Stomach smooth muscle (tissue), 2 donors: ENCODE results near the gene KLHL8.

ENCODE experiments used
- H3K27ac ChIP-seq: one replicate; pipeline ENCODE4 v1.7.0; 2013; ENCODE audit warnings: mild to moderate bottlenecking, low read length, inconsistent platforms
- H3K27me3 ChIP-seq, 2 donors: one replicate each; pipeline ENCODE4 v1.7.0; 2013; ENCODE audit warnings: low read length in 2 of 2; ENCODE audit not compliant: insufficient read depth in 2 of 2, control insufficient read depth in 1 of 2
- H3K36me3 ChIP-seq, 2 donors: one replicate each; pipeline ENCODE4 v1.7.0; 2013; ENCODE audit warnings: low read length in 2 of 2; ENCODE audit not compliant: control insufficient read depth in 2 of 2, insufficient read depth in 2 of 2
- H3K4me1 ChIP-seq: one replicate; pipeline ENCODE4 v1.7.0; 2013; ENCODE audit warnings: low read length; ENCODE audit not compliant: control insufficient read depth, insufficient read depth
- H3K4me3 ChIP-seq, 2 donors: one replicate each; pipeline ENCODE4 v1.7.0; 2013; ENCODE audit warnings: low read length in 2 of 2
- H3K9ac ChIP-seq, 2 donors: one replicate each; pipeline ENCODE4 v1.7.0; 2013; ENCODE audit warnings: low read length in 2 of 2, mild to moderate bottlenecking in 1 of 2
- H3K9me3 ChIP-seq, 2 donors: one replicate each; pipeline ENCODE4 v1.7.0; 2013; ENCODE audit warnings: low read length in 2 of 2; ENCODE audit not compliant: control insufficient read depth in 2 of 2
- donor health status: healthy.
- donor health status: Pancreatic carcinoma.

Gene KLHL8

DNA sequence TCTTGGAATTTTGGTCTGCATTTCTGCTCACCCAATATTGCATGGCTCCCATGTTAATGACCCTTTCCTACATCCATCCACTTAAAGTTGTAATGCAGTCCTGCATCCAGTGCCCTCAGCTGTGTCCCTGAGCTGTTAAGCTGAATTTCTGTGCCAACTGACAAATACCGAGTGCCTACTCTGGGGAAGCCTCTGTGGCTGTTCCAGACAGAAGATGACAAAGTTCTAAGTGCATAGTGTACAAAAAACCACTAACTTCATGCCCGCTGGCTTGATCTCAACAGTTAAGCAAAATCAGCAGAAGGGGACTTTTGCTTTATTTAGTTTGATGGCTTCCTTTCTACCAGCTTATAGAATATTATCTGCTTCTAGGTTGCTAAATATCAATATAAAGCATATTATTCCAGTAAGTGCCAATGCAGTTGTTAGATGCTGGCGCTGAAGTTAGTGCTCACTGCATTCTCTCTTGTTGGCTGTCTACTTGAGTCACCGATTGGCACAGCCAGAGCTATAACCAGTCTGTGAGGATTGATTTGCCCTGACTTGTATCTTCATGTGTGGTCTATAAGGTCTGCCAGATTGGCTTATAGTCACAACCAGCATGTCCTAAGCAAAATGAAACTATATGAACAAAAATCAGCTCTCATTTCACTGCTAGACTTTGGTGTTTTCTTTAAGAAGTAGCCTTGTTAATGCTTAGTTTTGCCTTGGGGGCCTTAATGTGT, 98.9 kb downstream of the KLHL8 start:
- no peaks in the 10 kb centered on the region for H3K27me3 ChIP-seq
- no peaks in the 10 kb centered on the region for H3K9me3 ChIP-seq
- H3K4me1 ChIP-seq, result peaks cover 57% of the 10 kb centered on the region
- peak overlapping the region; percentile 58 to 65 for H3K9ac ChIP-seq
- peak overlapping the region; percentile 39 to 76 for H3K4me3 ChIP-seq
- peak overlapping the region; percentile 97 for H3K27ac ChIP-seq
- peaks cover 13 to 20% of the 10 kb centered on the region in 2 donors for H3K36me3 ChIP-seq

DNA sequence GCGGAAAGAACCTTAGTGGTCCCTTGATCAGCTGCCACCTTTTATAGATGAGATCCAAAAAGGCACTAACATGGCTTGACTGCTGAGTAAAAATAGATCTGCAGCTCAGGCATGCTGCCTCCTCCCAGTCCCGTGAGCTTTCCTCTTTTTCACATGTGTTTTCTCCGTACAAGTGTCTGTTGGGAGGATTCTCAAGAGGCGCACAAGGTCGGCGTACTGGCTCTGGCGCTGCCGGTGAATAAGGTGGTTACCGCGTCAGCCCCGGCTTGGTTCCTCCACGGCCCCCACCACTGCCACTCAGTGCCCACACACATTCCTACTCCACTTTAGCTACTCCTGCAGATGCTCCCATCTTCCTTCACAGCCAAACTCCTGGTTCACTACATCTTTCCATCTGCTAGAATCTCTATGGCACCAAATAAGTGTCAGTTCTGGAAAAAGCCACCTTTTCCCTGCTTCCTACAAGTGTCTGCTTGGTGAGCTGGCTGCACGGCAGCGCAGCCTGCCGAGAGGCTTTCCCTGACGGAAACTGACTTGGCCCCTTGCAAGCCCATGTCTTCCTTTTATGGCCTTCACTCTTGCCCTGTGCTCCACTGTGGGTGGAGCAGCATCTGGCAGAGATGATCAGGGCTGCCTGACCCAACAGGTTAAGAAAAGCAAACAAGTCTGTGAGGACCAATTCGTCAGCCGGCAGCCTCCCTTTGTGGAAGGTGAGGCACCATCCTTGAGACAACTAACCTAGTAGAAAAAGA, 99.8 kb downstream of the KLHL8 start:
- Histone ChIP-seq H3K36me3 (peaks cover 9 to 16% of the 10 kb centered on the region in 2 donors), H3K4me1 (peaks cover 58% of the 10 kb centered on the region), H3K4me3 (peak overlapping the region; percentile 39 to 76), H3K9me3 (no peaks in the 10 kb centered on the region), H3K9ac (peak overlapping the region; percentile 65 to 80), H3K27ac (peak overlapping the region; percentile 97), H3K27me3 (no peaks in the 10 kb centered on the region)

DNA sequence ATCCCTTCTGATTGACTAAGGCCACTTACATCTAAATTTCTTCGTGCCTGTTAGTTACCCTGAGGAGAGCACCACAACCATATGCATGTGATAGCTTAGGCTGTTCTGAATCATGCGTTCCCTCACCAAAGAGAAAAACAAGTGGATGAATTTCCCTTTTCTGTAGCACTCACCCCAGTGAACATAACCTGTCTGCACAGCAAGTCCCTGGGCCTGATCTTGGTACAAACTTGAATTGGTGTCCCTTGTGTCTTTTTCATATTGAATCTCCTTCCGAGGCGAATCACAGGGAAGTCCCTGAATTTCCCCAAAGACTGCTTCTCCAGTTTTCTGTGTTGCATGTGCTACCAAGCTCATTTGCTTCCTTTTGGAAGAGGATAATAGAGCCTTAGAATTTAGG, 100.4 kb downstream of the KLHL8 start:
- Histone ChIP-seq H3K27me3 (no peaks in the 10 kb centered on the region), H3K9me3 (no peaks in the 10 kb centered on the region), H3K9ac (peak overlapping the region; percentile 65 to 80), H3K4me1 (peaks cover 58% of the 10 kb centered on the region), H3K36me3 (peaks cover 12 to 14% of the 10 kb centered on the region in 2 donors), H3K4me3 (peak overlapping the region; percentile 39 to 76), H3K27ac (peak overlapping the region; percentile 97)

DNA sequence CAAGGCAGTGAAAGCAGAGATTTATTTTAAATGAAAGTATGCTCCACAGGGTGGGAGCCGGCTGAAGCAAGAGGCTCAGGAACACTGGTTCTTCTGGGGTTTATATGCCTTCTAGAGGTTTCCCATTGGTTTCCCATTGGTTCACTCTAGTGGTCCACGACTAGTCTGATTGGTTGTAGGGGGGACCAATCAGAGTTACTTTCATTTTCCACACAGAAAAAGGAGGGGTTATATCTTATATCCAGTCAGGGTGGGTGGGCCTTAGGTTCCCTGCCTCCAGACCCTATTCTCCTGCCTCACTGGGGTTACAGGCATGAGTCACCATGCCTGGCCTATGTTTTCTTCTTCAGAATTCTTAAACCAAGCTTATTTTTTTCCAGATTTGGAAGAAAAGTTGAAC, 101.6 kb downstream of the KLHL8 start:
- Histone ChIP-seq H3K36me3 (peaks cover 15 to 16% of the 10 kb centered on the region in 2 donors), H3K27me3 (no peaks in the 10 kb centered on the region), H3K4me3 (peak overlapping the region in 1 of 2 donors; percentile 76), H3K9ac (no peak overlapping the region), H3K27ac (peak overlapping the region; percentile 97), H3K9me3 (no peaks in the 10 kb centered on the region), H3K4me1 (peaks cover 58% of the 10 kb centered on the region)

DNA sequence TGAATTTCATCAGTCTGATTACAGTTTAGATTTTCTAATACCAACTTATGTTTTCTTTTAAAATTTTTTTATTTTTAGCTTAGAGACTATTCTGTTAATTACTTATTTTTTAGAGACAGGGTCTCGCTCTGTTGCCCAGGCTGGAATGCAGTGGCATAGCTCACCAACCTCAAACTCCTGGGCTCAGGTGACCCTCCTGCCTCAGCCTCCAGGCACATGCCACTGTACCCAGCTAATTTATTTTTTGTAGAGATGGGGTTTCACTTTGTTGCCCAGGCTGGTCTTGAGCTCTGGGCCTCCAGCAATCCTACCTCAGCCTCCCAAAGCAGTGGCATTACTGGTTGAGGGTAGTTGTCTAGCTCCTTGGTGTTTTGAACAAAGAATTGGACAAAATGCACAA, 102.0 kb downstream of the KLHL8 start:
- H3K27ac ChIP-seq, result peak overlapping the region; percentile 97

DNA sequence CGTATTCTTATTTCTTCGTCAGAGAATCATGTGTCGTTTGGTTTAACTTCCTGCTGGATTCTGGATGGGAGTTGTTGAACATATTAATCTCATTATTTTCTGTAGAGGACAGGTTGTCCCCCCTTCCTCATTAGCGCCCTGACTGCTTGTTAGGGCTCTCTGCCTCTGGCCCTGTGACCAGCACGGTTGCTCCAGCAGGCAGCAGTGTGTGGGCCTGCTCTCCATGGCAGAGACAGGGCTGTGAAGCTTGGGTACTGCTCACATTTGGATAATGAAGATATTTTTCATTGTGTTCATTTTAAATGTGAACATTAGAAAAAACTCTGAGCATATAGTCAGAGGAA, 102.7 kb downstream of the KLHL8 start:
- Histone ChIP-seq H3K4me3 (no peak overlapping the region), H3K27me3 (no peaks in the 10 kb centered on the region), H3K9me3 (no peaks in the 10 kb centered on the region), H3K9ac (no peak overlapping the region), H3K4me1 (peaks cover 51% of the 10 kb centered on the region), H3K27ac (peak overlapping the region; percentile 97), H3K36me3 (peaks cover 15 to 24% of the 10 kb centered on the region in 2 donors)

More for the DNA sequence above, 102.0 kb downstream of the KLHL8 start:
- Histone ChIP-seq H3K4me1 (peaks cover 58% of the 10 kb centered on the region), H3K4me3 (no peak overlapping the region), H3K9ac (no peak overlapping the region), H3K9me3 (no peaks in the 10 kb centered on the region), H3K27me3 (no peaks in the 10 kb centered on the region), H3K36me3 (peaks cover 15 to 19% of the 10 kb centered on the region in 2 donors)

DNA sequence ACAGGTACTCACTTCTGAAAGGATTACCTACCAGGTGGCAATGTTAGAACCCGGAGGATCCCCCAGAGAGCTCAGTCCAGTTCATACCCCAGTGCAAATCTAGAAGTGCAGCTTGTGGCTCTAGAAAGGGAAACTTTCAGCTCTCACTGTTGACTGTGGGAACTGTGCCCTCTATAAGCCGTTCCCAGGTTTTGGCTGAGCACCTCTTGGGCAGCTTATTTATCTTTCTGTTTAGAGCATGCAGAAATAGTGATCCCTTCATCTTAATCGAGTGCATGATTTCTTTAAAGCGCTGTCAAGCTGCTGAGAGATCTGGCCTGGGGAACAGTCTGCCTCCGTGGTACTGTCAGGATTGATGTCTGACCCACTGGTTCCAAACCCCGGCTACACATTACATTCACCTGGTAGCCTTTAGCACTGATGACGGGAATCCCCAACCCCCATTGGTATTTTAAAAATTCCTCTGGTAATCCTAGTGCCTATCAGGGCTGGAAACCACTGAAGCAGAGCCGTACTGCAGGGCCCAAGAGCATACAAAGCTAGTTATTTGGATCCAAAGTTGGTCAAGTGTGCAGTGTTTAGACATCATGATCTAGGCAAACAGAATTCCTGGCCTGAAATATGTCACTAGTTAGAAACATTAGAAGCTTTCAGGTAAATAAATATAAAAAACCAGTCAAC, 103.2 kb downstream of the KLHL8 start:
- Histone ChIP-seq H3K27ac (peak overlapping the region; percentile 97), H3K4me1 (peaks cover 46% of the 10 kb centered on the region), H3K9me3 (no peaks in the 10 kb centered on the region), H3K27me3 (no peaks in the 10 kb centered on the region), H3K4me3 (peak overlapping the region in 1 of 2 donors; percentile 35), H3K36me3 (peaks cover 15 to 24% of the 10 kb centered on the region in 2 donors), H3K9ac (peak overlapping the region in 1 of 2 donors; percentile 42)

DNA sequence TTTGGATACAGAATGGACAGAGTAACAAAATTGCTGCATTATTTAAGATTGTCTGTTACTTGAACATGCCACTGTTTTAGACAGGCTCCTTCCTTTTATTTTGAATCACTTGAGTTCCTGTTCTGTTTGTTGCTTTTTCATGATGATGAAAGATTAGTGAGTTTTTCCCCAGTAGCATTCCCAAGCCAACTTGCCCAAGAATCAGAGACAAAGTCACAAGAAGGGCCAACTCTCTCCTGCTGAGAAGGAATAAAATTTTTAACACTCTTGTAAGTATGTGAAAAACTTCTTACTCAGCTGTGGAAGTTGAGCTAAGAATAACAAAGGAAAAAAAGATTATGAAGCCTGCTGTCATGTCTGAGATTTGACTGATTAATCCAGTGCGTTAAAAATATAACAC, 104.2 kb downstream of the KLHL8 start:
- peaks cover 20 to 30% of the 10 kb centered on the region in 2 donors for H3K36me3 ChIP-seq
- H3K27me3 ChIP-seq, result no peaks in the 10 kb centered on the region
- peaks cover 37% of the 10 kb centered on the region for H3K4me1 ChIP-seq
- H3K27ac ChIP-seq, result no peak overlapping the region
- no peak overlapping the region for H3K9ac ChIP-seq
- no peak overlapping the region for H3K4me3 ChIP-seq
- no peaks in the 10 kb centered on the region for H3K9me3 ChIP-seq

DNA sequence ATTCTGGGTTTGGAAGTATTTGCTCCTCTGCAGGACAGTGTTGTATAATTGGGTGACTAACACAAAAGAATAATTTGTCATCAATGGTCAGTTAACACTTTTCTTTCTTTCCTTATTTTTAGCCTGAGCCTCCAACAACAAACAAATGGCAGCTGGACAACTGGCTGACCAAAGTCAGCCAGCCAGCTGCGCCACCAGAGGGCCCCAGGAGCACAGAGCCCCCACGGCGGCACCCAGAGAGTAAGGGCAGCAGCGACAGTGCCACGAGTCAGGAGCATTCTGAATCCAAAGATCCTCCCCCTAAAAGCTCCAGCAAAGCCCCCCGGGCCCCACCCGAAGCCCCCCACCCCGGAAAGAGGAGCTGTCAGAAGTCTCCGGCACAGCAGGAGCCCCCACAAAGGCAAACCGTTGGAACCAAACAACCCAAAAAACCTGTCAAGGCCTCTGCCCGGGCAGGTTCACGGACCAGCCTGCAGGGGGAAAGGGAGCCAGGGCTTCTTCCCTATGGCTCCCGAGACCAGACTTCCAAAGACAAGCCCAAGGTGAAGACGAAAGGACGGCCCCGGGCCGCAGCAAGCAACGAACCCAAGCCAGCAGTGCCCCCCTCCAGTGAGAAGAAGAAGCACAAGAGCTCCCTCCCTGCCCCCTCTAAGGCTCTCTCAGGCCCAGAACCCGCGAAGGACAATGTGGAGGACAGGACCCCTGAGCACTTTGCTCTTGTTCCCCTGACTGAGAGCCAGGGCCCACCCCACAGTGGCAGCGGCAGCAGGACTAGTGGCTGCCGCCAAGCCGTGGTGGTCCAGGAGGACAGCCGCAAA, 106.0 kb downstream of the KLHL8 start:
- Histone ChIP-seq H3K27me3 (no peaks in the 10 kb centered on the region), H3K9ac (no peak overlapping the region), H3K4me1 (peaks cover 26% of the 10 kb centered on the region), H3K27ac (no peak overlapping the region), H3K4me3 (no peak overlapping the region), H3K36me3 (peaks cover 20 to 30% of the 10 kb centered on the region in 2 donors), H3K9me3 (no peaks in the 10 kb centered on the region)

DNA sequence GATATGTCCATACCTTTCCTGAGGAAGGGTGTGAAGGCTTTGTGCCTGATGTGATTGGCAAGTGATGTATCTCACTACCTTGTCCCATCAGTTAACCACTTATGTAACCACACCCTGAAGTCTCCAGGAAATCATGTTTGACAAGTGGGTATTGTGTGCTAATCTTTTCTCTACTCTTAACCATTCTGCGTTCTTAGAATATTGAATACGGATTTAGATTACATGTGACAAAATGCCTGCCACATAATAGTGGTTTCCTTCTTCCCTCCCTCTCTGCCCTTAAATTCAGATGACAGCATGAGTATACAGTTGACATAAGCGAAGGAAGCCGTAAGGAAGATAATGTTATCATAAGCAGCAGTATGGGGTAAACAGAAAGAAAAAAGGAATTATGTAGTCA, 108.4 kb downstream of the KLHL8 start:
- Histone ChIP-seq H3K27me3 (no peaks in the 10 kb centered on the region), H3K36me3 (peaks cover 20 to 32% of the 10 kb centered on the region in 2 donors), H3K9me3 (no peaks in the 10 kb centered on the region), H3K9ac (no peak overlapping the region), H3K27ac (no peak overlapping the region), H3K4me3 (no peak overlapping the region), H3K4me1 (peaks cover 18% of the 10 kb centered on the region)
